M059J (cell line): ENCODE data around the gene CSRNP3. TPM values are rescaled to one million over a fixed set of nuclear protein-coding genes. Genes with fewer than 3 reads are reported as not detected.

Experiments
- DNase-seq: peaks from one replicate; pipeline ENCODE4 v3.0.0-alpha.2; 2012; ENCODE audit warnings: low read depth
- total RNA-seq: library from RNA; depleted of rRNA; stranded (reverse); fragments of >200 nt; shearing (Covaris generic); gene quantifications from 2 replicates; pipeline ENCODE4 v1.2.3, GENCODE V29; 2014

CSRNP3 gene
- total RNA-seq, 1 experiment from 2014 or later: 0.32 TPM

DNA sequence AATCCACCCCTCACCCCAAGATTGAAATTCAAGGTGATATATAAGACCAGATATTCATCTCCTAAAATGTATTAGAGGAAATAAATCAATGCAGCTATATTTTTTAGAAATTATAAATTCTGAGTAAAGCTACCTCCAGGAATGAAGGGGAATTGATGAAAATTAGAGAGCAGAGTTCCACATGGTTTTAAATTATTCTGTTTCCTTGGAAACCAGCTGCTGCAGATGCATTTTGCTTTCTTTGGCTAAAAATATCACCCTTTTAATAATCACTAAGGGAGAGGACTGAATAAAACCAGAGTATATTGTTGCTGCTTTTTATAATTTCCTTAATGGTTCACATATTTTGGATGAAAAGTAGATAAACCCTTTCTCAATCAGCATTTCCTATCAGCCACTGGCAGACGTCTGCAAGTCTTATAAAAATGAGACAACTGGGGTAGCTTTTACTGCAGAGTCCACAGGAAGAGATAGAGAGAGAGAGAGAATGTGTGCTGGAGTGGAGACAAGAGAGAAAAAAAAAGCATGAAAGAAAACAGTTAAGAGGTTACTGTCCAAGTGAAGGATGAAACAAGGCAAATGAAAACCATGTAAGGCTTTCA lies 2.0 kb downstream of the CSRNP3 start:
- no peak for DNase-seq

DNA sequence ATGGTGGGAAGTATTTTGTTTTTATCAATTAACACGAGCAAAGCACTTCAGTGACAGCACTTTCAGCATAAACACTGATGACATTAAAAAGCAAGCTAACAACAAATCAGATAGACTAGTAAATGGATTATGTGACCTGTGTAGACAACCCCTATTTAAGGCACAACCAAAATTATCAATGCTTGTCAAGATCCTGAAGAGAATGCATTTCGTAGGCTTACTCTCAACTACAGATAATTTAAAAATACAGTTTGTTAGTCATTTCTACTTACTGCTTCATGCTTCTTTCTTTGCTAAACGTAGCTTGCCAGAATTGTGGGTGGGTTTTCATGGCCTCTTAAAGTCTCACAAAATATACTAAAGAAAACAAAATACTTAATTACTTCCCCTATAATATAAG lies 3.4 kb downstream of the CSRNP3 start:
- DNase-seq: no peak

DNA sequence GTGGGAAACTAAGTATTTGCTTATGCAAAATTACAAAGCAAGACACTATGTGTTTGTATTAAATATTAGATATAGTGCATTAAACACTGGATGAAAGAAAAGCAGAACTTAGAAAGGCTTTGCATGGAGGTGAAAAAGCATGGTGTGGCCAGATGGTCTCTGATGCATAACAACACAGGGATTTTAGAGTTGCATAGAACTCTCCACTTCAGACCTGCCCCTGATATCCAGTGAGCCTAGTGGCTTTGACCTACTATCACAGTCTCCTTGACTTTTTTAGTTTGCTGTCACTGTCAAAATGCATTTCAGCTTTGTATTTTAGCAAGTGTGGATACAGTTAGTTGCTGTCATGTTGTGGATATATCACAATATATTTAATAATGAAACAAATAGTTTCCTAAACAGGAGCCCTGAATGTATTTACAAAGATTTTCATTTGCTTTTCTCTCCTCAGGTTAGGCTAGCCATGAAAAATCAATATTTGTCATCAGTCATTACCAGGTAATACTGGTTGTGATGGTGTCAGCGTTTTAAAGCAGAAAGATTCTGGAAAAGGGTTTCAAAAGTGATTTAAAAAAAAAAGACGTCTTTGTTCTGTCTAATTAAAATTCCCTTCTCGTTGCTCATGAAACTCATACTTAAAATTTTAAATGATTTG lies 5.2 kb downstream of the CSRNP3 start:
- no peak for DNase-seq

DNA sequence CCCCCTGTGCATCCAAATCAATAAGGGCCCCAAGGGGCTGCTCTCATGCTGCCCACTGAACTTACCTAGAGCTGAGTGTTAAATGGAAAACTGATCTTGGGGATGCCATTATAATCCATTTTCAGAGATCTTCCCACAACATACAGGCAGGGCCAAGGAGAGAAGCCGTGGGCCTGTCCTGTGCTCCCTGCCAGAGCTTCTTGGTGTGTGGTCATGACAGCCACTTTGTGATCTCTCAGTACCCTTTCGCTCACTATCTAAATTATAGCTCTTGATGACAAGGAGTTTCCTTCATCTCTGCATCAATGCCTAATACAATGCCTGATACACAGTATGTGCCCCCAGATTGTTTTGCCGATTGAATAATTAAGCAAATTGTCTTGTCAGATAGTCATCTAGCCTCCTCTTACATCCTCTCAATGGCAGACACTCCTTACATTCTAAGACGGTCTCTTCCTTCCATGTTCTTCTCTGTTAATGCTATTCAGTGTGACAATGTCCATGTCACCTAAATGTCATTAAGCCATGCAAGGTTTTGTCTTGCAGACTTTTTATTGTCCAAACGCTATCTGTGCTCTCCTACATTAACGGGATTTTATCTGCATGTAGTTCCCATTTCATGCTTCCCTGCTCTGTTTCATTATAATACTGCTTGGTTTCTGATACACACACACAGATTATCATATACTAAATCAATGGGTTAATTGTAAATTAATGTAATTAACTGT lies 5.9 kb downstream of the CSRNP3 start:
- DNase-seq: no peak

DNA sequence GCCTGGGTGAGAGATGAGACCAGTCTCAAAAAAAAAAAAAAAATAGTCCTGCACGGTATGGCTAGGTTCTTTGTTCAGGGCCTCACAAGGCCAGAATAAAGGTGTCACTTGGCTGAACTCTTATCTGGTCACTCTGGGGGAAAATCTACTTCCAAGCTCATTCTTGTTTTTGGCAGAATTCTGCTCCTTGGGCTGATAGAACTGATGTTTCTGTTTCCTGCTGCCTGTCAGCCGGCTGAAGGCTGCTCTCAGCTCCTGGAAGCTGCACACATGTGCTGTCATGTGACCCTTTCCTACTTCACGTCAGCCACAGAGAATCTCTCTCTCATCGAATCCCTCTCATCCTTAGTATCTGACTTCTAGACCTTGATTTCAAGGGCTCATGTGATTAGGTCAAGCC lies 10.4 kb downstream of the CSRNP3 start:
- no peak for DNase-seq

DNA sequence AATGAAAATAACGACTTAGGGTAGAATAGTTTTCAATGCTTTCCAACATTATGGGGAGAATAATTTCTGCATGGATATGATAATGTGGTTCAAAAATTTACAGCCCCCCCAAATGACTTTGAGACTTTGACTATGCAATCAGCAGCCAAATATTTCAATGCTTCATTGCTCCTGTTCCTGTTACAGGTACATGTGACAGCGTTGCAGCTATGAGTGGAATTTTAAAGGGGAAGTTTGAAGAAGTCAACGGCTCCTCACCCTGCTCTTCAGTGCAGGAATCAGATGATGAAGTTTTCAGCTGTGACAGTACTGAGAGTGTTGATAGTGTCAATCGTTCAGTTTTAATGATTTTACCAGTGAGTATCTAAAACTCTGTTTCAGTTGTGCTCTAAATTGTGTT lies 25.1 kb downstream of the CSRNP3 start:
- DNase-seq: no peak

DNA sequence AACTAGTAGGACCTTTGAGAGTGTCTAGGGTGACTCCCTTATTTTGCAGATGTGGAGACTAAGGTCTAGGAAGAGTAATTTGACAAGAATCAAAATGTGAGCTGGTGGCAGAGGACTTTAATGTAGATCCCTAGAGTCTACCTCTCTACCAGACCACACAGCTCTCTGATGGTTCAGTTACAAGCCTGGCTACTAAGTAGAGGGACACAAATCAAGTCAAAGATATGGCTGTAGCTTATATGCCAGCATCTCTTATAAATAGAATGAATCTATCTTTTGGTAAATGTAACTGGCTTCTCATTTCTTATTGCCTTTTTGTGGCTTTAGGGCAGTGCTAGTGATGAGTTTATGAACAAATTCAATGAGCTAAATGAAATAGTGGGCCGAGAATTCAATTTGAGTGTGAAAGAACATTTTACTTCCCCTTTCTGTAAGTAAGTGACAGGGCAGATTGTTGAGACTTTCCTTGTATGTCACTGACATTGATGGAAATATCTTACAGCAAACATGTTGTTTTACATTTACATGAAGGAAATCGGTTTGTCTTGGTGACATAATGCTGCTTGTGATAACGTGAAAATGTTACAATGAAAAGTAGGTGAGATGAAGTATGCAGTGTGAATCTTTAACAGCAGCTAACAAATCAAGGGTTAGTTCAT lies 28.3 kb downstream of the CSRNP3 start:
- no peak for DNase-seq

DNA sequence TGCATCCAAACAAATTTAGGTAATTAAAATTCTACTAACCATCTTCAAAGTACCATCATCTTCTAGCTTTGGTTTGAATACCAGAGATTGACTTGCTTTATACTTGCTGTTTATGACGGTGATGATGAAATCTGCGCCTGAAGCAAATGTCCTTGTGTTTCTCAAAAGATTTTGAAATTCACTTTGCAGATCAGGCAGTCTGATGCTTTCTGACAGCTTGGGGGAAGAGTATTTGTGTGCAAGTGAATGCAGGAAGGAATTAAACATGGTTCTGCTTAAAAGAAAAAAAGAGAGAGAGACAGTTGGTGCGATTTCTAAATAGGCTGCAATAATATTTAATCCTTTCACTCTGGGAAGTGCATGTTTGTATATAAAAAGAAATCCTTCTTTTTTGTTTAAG lies 29.6 kb downstream of the CSRNP3 start:
- no peak for DNase-seq

DNA sequence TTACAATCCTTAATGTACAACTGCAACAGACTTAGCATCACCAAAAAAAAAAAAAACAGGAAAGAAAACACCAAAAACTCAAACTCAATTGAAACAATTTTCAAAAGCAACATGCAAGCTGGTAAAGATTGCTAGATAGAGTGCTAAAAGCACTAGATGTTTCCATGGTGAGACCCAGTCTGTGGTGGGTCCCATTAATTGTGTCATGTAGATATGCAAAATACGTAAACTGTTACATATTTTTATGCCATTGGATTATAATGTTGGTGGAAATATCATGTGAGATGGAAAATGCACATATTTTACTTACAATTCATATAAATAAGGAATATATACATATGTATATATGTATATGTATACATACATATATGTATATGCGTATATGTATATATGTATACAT lies 30.5 kb downstream of the CSRNP3 start:
- DNase-seq: no peak

DNA sequence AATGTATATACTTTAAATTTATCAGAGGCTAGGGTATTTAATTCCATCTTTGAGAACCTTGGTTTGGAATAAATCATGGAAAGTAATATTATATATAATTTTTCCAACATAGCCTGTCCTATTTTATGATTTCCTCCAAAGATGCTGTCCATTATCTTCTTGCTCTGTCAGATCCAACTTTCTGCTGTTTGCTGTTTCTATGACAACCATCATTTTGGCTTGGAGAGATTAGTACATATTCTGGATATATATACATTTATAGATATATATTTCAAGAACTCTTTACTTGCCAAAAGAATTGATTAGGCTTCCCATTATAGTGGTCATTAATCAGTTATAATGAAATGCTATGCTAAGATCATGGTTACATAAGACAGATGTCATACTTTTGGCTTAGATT lies 31.3 kb downstream of the CSRNP3 start:
- DNase-seq: no peak

DNA sequence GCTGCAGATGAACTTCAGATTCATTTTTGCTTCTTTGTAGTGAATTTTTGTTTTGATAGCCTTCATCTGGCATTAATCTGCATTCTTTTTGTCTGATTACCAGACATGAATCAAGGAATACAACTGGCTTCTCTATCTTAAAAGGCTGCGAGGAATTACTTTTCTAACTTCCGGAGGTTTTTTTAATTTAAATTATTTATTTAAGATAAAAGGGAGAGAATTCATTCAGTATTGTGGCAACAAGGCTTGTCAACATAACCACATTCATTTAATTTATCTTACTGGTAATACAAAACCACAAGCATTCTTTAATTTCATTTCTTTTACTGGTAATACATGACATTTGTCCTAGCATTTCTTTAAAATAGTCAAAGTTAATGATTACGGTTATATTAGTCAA lies 36.0 kb downstream of the CSRNP3 start:
- DNase-seq: peak; percentile 1

DNA sequence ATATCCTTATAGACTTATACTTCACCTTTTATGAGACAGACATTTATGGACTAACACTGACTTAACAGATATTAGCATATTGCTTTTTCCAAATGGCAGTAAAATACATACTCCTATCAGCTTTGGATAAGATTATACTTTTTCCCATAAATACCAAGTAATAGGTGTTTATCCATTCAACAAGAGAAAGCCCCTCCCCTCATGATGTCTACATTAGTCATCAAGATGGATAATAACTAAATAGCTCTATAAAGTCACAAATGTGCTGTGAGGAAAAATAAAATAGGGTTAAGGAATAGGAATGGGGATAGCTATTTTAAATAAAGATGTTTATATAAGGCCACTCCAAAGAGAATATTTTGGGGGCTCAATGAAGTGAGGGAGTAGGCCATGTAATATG lies 39.4 kb downstream of the CSRNP3 start:
- DNase-seq: peak; percentile 6

DNA sequence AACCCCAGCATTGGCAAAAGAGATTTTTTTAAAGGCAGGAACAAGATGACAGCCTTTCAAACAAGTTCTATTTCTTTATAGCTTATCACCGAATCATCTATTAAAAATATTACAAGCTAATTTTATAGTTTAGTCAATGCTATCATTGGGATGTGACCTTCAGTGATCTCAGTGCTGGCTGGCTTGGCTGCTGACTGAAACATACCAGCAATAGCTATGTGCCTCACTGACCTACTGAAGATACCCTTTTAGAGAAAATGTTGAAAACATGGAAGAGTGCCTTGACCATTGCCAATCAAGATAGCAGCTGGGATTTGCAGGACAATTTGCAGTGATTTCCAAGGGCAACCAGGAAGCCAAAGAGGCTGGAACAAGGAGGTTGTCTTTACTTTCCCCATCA lies 44.0 kb downstream of the CSRNP3 start:
- no peak for DNase-seq

DNA sequence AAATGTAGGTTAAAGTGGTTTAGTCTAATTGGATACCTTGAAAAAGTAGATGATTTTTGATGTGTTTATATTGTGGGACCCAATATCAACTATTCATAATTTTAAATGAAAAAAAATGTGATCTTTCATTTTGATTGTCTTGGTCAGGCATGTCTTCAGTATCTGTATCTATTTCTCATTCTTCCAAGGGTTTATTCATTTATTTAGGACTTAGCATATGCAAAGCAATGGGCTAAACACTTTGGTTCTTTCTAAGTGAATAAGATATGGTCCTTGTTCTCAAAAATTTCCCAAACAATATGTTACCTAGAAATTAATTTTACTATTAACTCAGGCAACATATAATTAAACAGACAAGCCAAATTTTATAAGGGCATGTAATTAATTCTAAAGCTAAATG lies 49.1 kb downstream of the CSRNP3 start:
- no peak for DNase-seq

DNA sequence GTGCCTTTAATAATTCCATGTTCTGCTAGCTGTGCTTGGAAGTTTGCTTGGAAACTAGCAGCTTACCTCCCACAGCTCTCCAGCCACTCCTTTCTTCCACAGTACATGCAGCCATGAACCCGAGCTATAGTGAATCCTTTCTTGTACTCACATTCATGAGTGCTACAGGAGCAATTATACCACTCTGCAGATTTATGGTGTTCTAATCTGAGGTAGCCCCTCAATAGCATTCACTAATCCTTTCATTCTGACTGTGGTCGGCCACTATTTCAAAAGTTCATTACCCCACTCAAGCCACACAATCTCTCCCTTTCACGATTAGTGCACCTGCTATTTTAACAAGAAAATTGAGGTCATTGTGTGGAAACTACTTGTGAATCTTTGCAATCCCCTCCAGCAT lies 53.2 kb downstream of the CSRNP3 start:
- no peak for DNase-seq

DNA sequence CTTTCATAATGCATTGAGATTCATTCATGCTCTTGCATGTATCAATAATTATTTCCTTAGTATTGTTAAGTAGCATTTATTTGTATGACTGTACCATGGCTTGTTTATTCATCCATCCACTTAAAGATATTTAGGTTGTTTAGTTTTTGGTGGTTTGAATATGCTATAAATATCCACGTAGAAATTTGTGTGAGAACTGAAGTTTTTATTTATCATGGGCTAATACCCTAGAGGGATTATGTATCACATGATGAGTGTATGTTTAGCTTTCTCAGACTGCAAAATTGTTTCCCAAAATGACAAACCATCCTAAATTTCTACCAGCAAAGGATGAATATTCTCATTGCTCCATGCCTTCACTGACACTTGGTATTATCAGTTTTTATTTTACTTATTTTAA lies 55.2 kb downstream of the CSRNP3 start:
- no peak for DNase-seq

DNA sequence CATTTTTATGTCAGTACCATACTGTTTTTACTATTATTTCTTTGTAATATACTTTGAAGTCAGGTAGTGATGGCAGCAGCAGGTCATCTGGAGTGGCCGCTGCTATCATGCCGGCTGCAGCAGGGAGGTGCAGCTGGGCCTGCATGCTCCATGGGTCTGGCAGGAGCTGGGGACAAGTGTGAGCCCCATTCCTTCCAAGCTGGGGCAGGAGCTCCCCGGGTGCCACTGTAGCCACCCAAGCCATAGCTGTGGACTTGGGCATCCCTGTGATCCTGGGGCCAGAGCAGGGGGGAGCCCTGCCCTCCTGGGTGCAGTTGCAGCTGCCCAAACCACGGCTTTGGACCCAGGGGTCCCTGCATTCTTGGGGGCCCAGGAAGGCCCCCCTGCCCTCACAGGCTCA lies 59.2 kb downstream of the CSRNP3 start:
- DNase-seq: no peak

DNA sequence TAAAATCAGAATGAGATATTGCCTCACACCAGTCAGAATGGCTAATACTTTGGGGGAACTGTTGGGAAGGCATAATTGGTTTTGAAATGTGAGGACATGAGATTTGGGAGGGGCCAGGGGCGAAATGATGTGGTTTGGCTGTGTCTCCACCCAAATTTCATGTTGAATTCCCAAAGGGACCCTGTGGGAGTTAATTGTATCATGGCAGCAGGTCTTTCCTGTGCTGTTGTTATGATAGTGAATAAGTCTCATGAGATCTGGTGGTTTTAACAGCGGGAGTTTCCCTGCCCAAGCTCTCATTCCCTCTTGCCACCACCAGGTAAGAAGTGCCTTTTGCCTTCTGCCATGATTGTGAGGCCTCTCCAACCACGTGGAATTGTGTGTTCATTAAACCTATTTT lies 59.6 kb downstream of the CSRNP3 start:
- no peak for DNase-seq

DNA sequence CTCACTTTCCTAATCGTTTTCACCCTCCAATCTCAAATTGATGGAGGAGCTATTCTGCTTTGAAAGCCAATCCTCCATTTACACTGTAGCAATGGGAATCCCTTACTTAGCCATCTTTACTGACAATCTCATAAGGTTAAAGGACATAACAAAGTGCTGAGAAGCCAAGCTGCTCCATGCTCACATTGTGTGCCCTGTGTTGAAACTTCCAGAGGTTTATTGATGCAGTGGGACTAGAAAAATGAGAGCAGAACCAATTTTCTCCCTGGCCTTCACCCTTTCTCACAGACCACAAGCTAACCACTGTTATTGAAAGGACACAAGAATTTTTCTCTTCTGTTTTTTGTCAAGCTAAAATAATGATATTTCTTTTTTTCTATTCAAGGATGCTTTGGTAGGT lies 63.8 kb downstream of the CSRNP3 start:
- DNase-seq: no peak

DNA sequence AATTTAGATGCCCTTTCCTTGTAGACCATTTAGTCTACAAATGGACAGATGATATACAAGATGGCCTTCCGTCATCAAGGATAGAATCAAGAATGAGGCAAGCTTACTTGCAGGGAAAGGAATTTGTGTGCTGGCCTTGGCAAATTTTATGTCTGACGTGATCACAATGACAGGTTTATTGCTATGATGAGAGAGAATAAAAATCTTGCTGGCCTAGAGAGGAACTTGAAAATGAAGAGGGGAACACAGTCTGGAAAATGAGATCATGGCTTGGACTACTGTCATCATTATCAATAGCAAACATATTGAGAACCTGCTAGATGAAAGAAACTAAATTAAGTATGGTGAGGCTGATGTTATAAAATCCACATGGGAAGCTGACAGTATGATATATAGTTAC lies 66.0 kb downstream of the CSRNP3 start:
- no peak for DNase-seq

DNA sequence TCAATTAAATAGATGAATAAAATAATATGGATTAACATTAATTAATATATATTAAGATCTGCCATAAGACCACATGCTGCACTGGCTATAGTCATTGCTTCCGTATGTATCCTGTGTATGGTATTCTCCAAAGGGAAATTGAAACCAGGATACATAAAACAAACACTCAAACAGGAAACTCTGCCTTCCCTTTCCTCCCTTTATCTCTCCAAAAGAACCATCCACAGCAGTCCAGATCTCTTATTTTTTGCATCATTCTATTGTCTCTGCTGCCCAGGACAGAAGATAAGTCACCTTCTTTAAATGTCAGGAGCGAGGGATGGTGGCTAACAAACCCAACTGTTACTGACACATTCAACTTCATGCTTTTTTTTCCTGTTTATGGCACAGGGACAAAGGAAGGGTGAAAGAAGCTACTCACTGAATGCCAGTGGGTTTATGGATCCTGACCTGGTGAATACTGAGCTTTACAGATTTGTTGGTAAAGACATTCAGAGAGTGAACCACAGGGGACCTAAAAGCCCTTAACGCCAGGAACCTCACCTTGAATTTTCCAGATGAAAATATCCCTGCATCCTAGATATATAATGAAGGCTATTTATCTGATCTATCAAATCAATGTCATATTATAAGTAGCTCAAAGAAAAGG lies 67.5 kb downstream of the CSRNP3 start:
- no peak for DNase-seq

DNA sequence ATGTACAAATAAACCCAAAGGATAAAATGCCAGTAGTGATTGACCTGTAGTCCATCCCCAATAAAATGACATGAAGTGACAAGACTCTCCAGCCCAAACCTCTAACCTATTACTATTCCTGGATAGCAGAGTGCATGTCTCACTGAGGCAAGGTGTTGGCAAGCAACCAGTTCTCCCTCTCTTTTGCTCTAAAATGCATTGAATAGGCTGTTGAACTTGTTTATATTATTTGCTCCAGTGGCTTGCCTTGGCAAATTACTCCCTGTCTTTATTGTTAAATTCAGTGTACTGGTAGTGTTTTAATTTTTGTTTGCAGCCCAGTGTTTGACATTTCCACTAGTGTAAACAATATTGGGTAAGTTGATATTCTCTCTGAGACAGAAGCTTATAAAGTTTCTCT lies 70.5 kb downstream of the CSRNP3 start:
- peak; percentile 2 for DNase-seq
